ENCODE measurements around the gene ZNF485.
A peak's percentile ranks its signal among the peaks of the same experiment; 100 is the strongest.

The ZNF485 gene

GRCh38 chr10:43606323-43607198 lies at the start of gene ZNF485:
Gene ZNF485, plus strand, starts transcription at chr10:43606438. Its CDS starts 613 bp downstream, at chr10:43607051.
- no peak for TF ChIP-seq PATZ1 (CRISPR knock-in tag; IDR thresholded peaks at IDR 0.05; ENCODE audit: borderline replicate concordance)
- 0 out of 2 replicates have a peak, but pooled peaks have one; percentile 36 for TF ChIP-seq GLIS3 (CRISPR knock-in tag; IDR thresholded peaks at IDR 0.05)
- ATAC-seq, result peak; percentile 98

- TF ChIP-seq ZNF8 (CRISPR knock-in tag; IDR thresholded peaks at IDR 0.05) (no peak), ZFP30 (CRISPR knock-in tag; IDR thresholded peaks at IDR 0.05) (no peak), ZNF565 (CRISPR knock-in tag; conservative IDR thresholded peaks at IDR 0.05; ENCODE audit: low read depth) (no peak), BACH2 (CRISPR knock-in tag; IDR thresholded peaks at IDR 0.05; ENCODE audit: borderline replicate concordance) (no peak), POU6F1 (CRISPR knock-in tag; IDR thresholded peaks at IDR 0.05; ENCODE audit: borderline replicate concordance, low read depth) (no peak)
- ATAC-seq, result no peak
Measured at GRCh38 chr10:43557214-43557613, 49.0 kb upstream of the ZNF485 start.

GRCh38 chr10:43569681-43570080 lies 36.6 kb upstream of the ZNF485 start:
- TF ChIP-seq RARB (CRISPR knock-in tag; IDR thresholded peaks at IDR 0.05) (no peak), PPARA (CRISPR knock-in tag; IDR thresholded peaks at IDR 0.05; ENCODE audit: borderline replicate concordance) (no peak), ISL1 (CRISPR knock-in tag; IDR thresholded peaks at IDR 0.05) (no peak), CSDC2 (CRISPR knock-in tag; IDR thresholded peaks at IDR 0.05) (no peak), CSRNP3 (CRISPR knock-in tag; IDR thresholded peaks at IDR 0.05) (no peak), ZC3H10 (CRISPR knock-in tag; IDR thresholded peaks at IDR 0.05) (no peak), SNAI2 (CRISPR knock-in tag; IDR thresholded peaks at IDR 0.05) (no peak), TSHZ2 (CRISPR knock-in tag; IDR thresholded peaks at IDR 0.05) (no peak), POU6F1 (CRISPR knock-in tag; IDR thresholded peaks at IDR 0.05; ENCODE audit: borderline replicate concordance, low read depth) (no peak), OSR1 (CRISPR knock-in tag; IDR thresholded peaks at IDR 0.05) (no peak), ZNF8 (CRISPR knock-in tag; IDR thresholded peaks at IDR 0.05) (no peak), PATZ1 (CRISPR knock-in tag; IDR thresholded peaks at IDR 0.05; ENCODE audit: borderline replicate concordance) (no peak), TOX (CRISPR knock-in tag; IDR thresholded peaks at IDR 0.05; ENCODE audit: borderline replicate concordance) (no peak), ESRRG (CRISPR knock-in tag; IDR thresholded peaks at IDR 0.05) (no peak), ZFP30 (CRISPR knock-in tag; IDR thresholded peaks at IDR 0.05) (no peak), ARNTL (CRISPR knock-in tag; IDR thresholded peaks at IDR 0.05; ENCODE audit: borderline replicate concordance, low read depth) (no peak)

More at GRCh38 chr10:43569681-43570080, 36.6 kb upstream of the ZNF485 start:
- ATAC-seq, result no peak

All from SK-N-SH treated with all-trans-retinoic acid at 6 μM for 48 hours (cell line).